Endothelial cell (in vitro differentiated cells): ENCODE data around the gene KIF17. TPM values are rescaled to one million over a fixed set of nuclear protein-coding genes. Genes with fewer than 3 reads are reported as not detected.

Experiments
- DNase-seq: peaks from one replicate; pipeline ENCODE4 v3.0.0; 2021; ENCODE audit warnings: low spot score
- H3K27ac Mint-ChIP-seq: one replicate; pipeline ENCODE4 v1.8.0; 2021; ENCODE audit warnings: mixed read lengths, inconsistent platforms; ENCODE audit not compliant: unreplicated experiment
- H3K27me3 Mint-ChIP-seq: one replicate; pipeline ENCODE4 v1.8.0; 2021; ENCODE audit warnings: mild to moderate bottlenecking, moderate library complexity, mixed read lengths, inconsistent platforms; ENCODE audit not compliant: unreplicated experiment
- H3K36me3 Mint-ChIP-seq: one replicate; pipeline ENCODE4 v1.8.0; 2021; ENCODE audit warnings: mild to moderate bottlenecking, low read depth, mixed read lengths, inconsistent platforms; ENCODE audit not compliant: unreplicated experiment
- H3K4me1 Mint-ChIP-seq: one replicate; pipeline ENCODE4 v1.8.0; 2021; ENCODE audit warnings: mild to moderate bottlenecking, mixed read lengths, inconsistent platforms; ENCODE audit not compliant: unreplicated experiment
- H3K4me3 Mint-ChIP-seq: one replicate; pipeline ENCODE4 v1.8.0; 2021; ENCODE audit warnings: mild to moderate bottlenecking, mixed read lengths, inconsistent platforms; ENCODE audit not compliant: unreplicated experiment
- H3K9me3 Mint-ChIP-seq: one replicate; pipeline ENCODE4 v1.8.0; 2021; ENCODE audit warnings: mixed read lengths, inconsistent platforms; ENCODE audit not compliant: unreplicated experiment
- CTCF ChIP-seq: fragments of 200-600 bp; sonication (generic); IDR thresholded peaks from one replicate; pipeline ENCODE4 v1.5.0; 2021; ENCODE audit warnings: antibody characterized with exemption; ENCODE audit not compliant: unreplicated experiment
- total RNA-seq: library from RNA; stranded (reverse); fragmentation: NEBNext Ultra II Directional; extraction: Animal tissue kit (Norgen Biotek cat#: 25700); gene quantifications from one replicate; pipeline ENCODE4 v1.2.1, GENCODE V29; 2021; ENCODE audit not compliant: unreplicated experiment

The KIF17 gene
- total RNA-seq, 1 donor from 2014 or later = 1.8 TPM

DNA sequence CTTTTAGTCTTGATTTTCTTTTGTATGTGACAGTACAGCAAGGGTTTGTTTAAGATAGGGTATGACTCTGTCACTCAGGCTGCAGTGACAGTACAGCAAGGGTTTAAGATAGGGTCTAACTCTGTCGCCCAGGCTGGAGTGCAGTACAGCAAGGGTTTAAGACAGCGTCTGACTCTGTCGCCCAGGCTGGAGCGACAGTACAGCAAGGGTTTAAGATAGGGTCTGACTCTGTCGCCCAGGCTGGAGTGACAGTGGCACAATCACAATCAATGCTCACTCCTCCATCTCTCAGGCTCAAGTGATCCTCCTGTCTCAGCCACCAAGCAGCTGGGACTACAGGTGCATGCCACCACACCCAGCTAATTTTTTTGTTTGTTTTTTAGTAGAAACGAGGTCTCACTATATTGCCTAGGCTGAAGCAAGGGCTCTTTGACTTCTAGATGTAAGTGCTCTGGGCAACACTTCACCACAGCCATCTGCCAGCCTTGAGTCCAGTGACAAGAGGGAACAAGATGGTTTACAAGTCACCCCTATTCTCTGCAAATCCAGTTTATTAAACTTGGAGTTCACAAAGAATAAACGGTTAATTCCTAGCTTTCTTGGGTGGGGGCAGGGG lies 15.7 kb upstream of the KIF17 start:
- Mint-ChIP-seq H3K27me3 (peaks cover 17% of the 10 kb centered on the region), H3K36me3 (peaks cover 4% of the 10 kb centered on the region), H3K4me1 (peaks cover 2% of the 10 kb centered on the region), H3K9me3 (no peaks in the 10 kb centered on the region), H3K4me3 (no peak overlapping the region), H3K27ac (no peak overlapping the region)
- no peak for DNase-seq
- no peak for TF ChIP-seq CTCF

DNA sequence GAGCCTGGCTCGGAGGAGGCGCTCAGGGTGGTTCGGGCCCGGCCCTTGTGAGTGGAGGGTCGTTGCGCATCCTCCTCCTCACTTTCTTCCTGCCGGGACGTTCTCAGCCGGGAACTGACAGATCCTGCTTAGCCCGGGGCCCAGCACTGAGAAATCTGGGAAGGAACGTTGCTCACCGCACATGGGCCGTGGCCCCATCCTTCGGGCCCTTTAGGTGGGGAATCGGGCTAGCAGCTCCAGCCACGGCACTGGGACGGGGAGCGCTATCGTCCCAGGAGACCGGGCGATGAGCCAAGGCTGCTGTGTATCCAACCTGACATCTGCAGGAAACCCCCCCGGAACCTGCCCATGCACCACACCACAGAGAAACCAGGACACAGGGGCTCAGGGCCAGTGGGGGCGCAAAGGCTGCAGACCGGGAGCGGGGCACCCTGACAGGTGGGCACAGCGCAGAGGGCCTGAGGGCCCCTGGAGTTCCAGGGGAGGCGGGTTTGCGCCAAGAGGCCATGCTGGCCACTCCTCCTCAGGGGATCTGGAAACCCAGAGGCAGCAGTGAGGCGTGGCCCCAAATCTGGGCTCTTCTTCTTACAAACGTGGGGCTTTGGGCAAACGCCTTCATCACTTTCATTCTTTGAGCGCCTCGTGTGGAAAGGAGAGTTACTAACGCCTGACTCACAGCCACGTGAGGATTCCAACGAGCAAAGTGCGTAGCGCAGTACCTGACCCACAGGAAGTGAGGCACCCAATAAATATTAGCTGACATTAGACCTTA lies 15.0 kb upstream of the KIF17 start, which contains the start of gene SH2D5:
SH2D5 (minus strand) TSS at position 116 of the 772 bp plus-strand sequence. CDS start 4,659 bp downstream, outside the sequence.
- H3K4me3 Mint-ChIP-seq = peak within 1 kb of the TSS; percentile 87
- peaks cover 20% of the 10 kb centered on the region for H3K27me3 Mint-ChIP-seq
- DNase-seq = no peak
- no peaks in the 10 kb centered on the region for H3K36me3 Mint-ChIP-seq
- H3K4me1 Mint-ChIP-seq = peaks cover 2% of the 10 kb centered on the region
- H3K27ac Mint-ChIP-seq = peak within 1 kb of the TSS; percentile 30
- no peaks in the 10 kb centered on the region for H3K9me3 Mint-ChIP-seq
- TF ChIP-seq CTCF = no peak

DNA sequence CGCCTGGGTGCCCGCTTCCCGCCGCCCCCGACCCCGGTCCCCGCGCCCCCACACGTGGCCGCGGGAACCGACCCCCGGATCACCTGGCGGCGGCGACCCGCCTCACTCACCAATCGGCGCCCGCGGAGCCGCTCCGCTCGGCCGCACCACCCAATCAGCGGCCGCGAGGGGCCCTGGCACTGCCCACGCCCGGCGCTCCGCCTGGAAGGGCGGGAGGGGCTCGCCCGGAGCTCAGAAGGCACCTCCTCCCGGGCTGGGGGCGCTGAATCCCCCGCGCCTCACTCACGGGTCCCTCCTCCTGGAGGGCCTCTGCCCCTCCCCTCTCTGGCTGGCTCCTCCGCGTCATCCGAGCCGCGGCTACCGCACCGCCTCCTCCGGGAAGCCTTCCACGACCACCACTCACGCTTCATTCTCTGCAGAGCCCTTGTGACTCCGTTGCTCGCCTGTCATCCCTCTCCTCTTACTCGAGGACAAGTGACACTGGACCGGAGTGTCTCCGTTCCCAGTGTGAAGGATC lies 14.3 kb upstream of the KIF17 start:
- Mint-ChIP-seq H3K4me1 (peaks cover 2% of the 10 kb centered on the region), H3K36me3 (no peaks in the 10 kb centered on the region), H3K4me3 (peak overlapping the region; percentile 87), H3K9me3 (no peaks in the 10 kb centered on the region), H3K27ac (no peak overlapping the region), H3K27me3 (peaks cover 20% of the 10 kb centered on the region)
- TF ChIP-seq CTCF = no peak
- peak; percentile 63 for DNase-seq

DNA sequence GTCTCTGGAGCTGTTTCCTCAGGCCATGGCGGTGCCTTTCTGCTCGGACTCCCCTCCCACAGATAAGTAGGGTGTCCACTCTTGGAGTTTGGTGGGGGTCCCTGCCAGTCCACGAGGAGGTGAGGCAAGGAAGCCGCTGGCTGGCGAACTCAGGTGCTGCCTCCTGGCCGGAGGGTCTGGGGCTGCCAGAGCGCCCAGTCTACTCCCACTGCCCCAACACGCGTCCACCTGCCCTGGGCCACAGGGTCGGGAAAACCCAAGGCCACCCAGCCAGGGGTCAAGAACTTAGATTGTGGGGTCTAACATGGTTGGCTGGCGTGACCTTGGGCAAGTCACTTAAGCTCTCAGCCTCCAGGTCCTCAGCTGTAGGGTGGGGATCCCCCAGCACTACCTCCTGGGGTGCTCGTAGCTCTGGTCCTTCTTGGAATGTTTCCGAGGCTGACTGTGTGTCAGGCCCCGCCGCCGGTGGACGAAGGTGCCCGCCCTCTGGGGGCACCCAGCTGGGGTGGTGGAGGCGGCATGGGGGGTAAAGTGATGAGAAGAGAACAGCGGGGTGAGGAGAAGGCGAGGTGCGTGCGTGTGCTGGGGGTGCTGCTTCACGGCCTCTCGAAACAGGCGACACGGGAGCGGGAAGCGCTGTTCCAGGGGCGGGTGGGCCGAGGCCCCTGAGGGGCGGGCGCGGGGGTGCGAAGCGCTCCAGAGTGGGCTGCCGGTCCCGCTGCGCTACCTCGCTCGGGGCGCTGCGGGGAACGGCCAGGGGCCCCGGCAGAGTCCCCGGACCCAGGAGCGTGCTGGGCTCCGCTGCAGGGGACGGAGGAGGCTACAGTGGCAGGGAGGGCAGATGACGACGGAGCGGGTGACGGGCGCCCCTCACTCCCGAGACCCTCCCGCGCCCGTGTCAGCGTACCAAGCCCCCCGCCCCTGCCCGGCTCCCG lies 13.5 kb upstream of the KIF17 start:
- H3K9me3 Mint-ChIP-seq = no peaks in the 10 kb centered on the region
- H3K27ac Mint-ChIP-seq = no peak overlapping the region
- peaks cover 2% of the 10 kb centered on the region for H3K4me1 Mint-ChIP-seq
- no peak for DNase-seq
- H3K36me3 Mint-ChIP-seq = no peaks in the 10 kb centered on the region
- TF ChIP-seq CTCF = no peak
- H3K27me3 Mint-ChIP-seq = peaks cover 19% of the 10 kb centered on the region
- no peak overlapping the region for H3K4me3 Mint-ChIP-seq
